Measurements from ENCODE around the gene GALNT10. TPM values are rescaled to one million over a fixed set of nuclear protein-coding genes. Genes with fewer than 3 reads are reported as not detected.

Gene GALNT10
- polyA plus RNA-seq, 1 donor, result 24.6 TPM

GRCh38 chr5:154228696-154229095 lies 38.2 kb downstream of the GALNT10 start:
- DNase-seq, result no peak

DNA sequence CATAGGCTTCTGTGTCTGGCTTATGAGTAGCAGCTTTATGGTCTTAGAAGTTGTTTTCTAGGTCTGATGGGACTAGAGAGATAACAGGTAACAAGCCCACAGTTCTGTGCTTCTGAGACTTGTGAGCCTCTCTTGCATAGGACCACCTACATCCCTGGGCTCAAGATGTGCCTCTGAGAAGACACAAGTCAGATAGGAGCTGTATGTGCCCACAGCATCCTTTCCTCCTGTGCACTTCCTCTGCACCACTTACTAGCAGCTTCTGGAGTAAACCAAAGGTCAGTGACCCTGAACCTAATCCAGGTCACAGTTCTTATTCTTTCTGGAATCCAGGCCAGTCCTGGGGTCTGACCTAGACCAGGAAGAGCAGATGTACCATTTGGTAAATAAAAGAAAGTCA lies 40.0 kb downstream of the GALNT10 start:
- DNase-seq, result no peak

- DNase-seq, result no peak
Observed at GRCh38 chr5:154234551-154234950, 44.0 kb downstream of the GALNT10 start.

GRCh38 chr5:154236011-154236410 lies 45.5 kb downstream of the GALNT10 start:
- no peak for DNase-seq

DNA sequence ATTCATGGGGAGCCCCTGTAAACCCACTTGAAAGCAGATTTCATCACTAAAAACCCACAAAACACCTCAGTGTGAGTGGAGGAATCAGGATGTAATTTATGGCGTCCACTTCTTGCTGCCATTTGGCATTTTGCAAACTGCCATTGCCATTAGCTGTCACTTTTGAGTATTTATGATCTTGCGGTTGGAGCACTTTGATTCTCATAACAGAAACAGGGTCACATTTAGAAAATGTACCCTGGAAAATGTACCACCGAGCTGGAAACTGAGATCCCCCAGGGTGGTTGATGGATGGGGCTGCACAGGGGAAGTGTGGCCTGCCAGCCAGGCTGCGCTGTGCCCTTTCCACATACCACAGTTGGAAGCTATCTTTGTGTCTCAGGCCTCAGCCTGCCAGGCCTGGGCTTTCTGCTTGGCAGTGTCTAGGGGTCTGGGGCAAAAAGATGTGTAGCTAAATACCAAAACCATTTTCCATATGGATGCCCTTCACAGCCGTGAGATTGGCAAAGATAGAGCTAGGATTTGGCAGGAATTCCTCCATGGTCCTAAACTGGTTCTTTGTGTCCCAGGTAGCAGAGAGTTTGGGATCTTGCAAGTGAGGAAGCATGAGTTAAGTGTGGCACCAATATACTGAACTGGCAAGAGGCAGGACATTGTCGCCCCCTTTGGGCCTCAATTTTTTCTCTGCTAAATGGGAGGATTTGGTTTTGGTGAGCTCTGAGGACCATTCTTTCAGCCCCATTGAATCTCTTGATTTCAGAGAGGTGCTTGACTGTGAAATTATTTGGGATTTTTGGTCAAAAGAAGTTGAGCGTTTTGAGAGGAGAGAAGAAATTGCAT lies 46.2 kb downstream of the GALNT10 start:
- DNase-seq, result no peak

DNA sequence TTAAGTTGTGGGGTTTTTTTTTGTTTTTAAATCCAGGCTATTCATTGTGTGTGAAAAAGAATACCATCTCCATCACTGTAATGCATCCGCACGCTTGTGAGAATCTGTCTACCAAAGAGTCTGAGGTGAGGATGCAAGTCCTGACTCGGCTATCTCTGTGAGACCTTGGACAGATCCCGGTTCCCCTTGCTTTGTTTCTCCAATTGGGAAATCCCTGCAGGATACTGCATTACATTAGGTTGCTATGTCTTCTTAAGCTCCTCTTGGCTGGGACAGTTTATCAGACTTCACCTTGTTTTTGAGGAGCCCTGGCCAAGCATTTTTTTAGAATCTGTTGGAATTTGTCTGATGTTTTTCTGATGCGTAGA lies 46.8 kb downstream of the GALNT10 start:
- no peak for DNase-seq

DNA sequence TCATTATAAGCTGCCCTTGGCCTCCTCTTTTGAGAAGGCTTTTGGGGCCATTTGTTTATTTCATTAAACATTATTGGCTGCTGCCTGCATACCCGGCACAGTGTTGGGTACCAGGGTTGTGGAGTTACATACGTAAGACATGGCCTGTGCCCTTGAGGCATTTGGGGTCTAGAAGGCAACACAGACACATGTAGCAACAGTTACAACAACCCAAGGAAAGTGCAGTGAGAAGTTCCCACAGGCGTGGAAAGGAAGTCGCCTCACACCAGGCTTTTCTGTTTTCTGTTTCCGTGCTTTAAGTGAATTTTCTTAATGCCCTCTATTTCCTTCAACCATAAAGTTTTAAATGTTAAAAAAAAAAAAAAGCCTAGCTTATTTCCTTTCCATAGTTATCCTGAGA lies 47.4 kb downstream of the GALNT10 start:
- no peak for DNase-seq

GRCh38 chr5:154238776-154239481 lies 48.4 kb downstream of the GALNT10 start:
- no peak for DNase-seq

- no peak for DNase-seq
Observed at GRCh38 chr5:154240595-154240994, 50.1 kb downstream of the GALNT10 start.

DNA sequence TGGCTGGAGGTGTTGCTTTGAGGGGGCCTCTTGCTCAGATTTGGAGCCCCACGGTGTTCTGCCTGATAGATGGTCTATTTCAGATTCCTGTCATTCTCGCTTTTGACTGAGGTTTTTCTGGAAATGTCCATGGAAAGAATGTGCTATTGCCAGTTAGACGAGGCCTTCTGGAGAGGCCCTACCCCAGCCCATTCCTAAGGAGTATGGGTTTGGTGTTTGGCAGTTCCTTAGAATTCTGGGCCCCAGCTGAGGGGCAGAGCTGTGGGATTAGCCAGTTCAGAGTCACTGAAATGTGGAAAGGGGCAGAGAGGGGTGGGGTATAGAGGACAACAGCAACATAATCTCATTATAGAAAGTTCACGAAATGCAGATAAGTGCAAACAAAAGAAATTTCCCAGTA lies 50.5 kb downstream of the GALNT10 start:
- no peak for DNase-seq

- no peak for DNase-seq
Observed at GRCh38 chr5:154242442-154242841, 51.9 kb downstream of the GALNT10 start.

GRCh38 chr5:154242964-154243376 lies 52.4 kb downstream of the GALNT10 start:
- DNase-seq, result no peak

DNA sequence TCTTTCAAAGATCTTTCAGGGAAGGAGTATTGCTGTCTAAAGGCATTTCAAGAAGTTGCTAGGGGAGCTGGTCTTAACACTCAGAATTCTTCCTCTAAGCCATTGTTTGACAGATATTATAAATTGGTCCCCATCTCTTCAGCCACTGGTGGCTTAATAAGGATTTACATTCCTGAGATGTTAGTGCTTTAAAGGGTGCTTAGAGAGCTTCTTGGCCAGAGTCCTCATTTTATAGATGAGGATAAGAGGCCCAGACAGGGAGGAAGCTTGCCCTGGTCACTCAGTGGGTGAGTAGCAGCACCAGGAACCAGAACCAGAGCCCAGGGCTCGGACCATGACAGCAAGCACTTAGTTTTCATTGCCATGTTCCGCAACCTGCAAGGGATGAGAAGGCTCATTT lies 53.2 kb downstream of the GALNT10 start:
- DNase-seq, result no peak

- DNase-seq, result no peak
Observed at GRCh38 chr5:154244476-154244875, 53.9 kb downstream of the GALNT10 start.

DNA sequence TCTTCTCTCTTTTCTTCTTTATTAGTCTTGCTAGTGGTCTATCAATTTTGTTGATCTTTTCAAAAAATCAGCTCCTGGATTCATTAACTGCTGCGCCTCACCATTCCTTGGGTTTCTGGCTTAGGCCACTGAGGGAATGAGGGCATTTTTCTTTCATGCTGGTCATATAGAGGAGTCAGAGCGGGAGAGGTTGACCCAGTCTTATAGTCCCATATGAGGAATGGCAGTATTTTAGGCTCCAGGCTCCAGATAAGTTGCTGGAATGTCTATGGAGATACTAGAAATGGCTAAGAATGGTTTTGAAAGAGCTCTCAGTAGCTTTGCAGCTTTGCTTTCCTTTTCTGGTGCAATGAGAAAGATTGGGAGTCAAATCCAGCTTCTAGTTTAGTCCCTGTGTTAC lies 58.2 kb downstream of the GALNT10 start:
- no peak for DNase-seq

DNA sequence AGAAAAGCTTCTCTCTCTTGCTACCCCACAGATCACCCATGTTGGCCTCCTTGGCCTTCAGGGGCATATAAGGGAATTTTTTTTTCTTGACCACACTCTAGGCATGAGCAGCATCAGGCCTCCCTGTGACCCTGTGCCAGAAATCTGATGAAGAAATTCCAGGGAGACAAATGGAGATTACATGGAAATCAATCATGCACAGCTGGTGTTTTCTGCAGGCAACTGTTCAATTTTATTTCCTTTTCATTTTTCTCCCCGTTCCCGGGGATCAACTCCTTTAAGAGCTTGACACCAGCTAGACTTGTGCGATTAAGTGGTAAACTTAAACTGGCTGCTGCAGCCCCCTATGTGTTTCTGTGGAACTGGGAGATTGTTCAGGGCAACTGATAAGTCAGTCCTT lies 59.3 kb downstream of the GALNT10 start:
- DNase-seq, result no peak

- no peak for DNase-seq
Observed at GRCh38 chr5:154251529-154251928, 61.0 kb downstream of the GALNT10 start.

GRCh38 chr5:154253807-154254206 lies 63.3 kb downstream of the GALNT10 start:
- DNase-seq, result no peak

GRCh38 chr5:154254896-154255295 lies 64.4 kb downstream of the GALNT10 start:
- DNase-seq, result no peak

GRCh38 chr5:154257046-154257445 lies 66.5 kb downstream of the GALNT10 start:
- no peak for DNase-seq

GRCh38 chr5:154258531-154259217 lies 68.1 kb downstream of the GALNT10 start:
- no peak for DNase-seq

- DNase-seq, result no peak
Observed at GRCh38 chr5:154260224-154260927, 69.8 kb downstream of the GALNT10 start.
